WTC11 (cell line): ENCODE results near the gene CDH22. TPM values are rescaled to one million over a fixed set of nuclear protein-coding genes. Genes with fewer than 3 reads are reported as not detected.

Experiments
- ATAC-seq: fragments of 200-7000 bp; cut with Tn5 transposase; 2 replicates; pipeline ENCODE4 v1.10.0; 2021; ENCODE audit warnings: mild to moderate bottlenecking, moderate library complexity
- CTCF ChIA-PET: fragments of 300-600 bp; sonication (Branson Sonifier 250); formaldehyde crosslinking; loops from one replicate; lab custom pipeline; 2021; ENCODE audit warnings: antibody characterized with exemption; lab: Charles Lee
- POLR2A ChIA-PET: fragments of 350-600 bp; sonication (Branson Sonifier 250); formaldehyde crosslinking; loops from one replicate; lab custom pipeline; 2021; ENCODE audit warnings: antibody characterized with exemption; lab: Charles Lee
- DNase-seq: peaks from one replicate; pipeline ENCODE4 v3.0.0; 2021; ENCODE audit warnings: low spot score
- H3K27ac Mint-ChIP-seq: 2 replicates; pipeline ENCODE4 v1.8.0; 2021; ENCODE audit warnings: mixed read lengths
- H3K27me3 Mint-ChIP-seq: 2 replicates; pipeline ENCODE4 v1.8.0; 2021; ENCODE audit warnings: low read depth, mild to moderate bottlenecking, moderate library complexity, mixed read lengths
- H3K36me3 Mint-ChIP-seq: 2 replicates; pipeline ENCODE4 v1.8.0; 2021; ENCODE audit warnings: mixed read lengths
- H3K4me1 Mint-ChIP-seq: 2 replicates; pipeline ENCODE4 v1.8.0; 2022; ENCODE audit warnings: mixed read lengths
- H3K4me3 Mint-ChIP-seq: 2 replicates; pipeline ENCODE4 v1.8.0; 2021; ENCODE audit warnings: mild to moderate bottlenecking, moderate library complexity, mixed read lengths
- H3K9me3 Mint-ChIP-seq: 2 replicates; pipeline ENCODE4 v1.8.0; 2021; ENCODE audit warnings: mixed read lengths
- AR ChIP-seq: fragments of 250-450 bp; sonication (Bioruptor Pico); IDR thresholded peaks from 2 replicates; pipeline ENCODE4 v1.9.0; 2021; ENCODE audit warnings: mild to moderate bottlenecking
- ATF2 ChIP-seq: sonication (generic); formaldehyde crosslinking; IDR thresholded peaks from 2 replicates; pipeline ENCODE4 v1.8.1; 2022; ENCODE audit warnings: low read depth, missing genetic modification reagents, borderline replicate concordance
- ATF6 ChIP-seq: sonication (generic); formaldehyde crosslinking; IDR thresholded peaks from 2 replicates; pipeline ENCODE4 v1.8.1; 2023; ENCODE audit warnings: mild to moderate bottlenecking, missing genetic modification reagents
- CBFB ChIP-seq: sonication (generic); formaldehyde crosslinking; IDR thresholded peaks from 2 replicates; pipeline ENCODE4 v1.8.1; 2022; ENCODE audit warnings: mild to moderate bottlenecking, low read depth, missing genetic modification reagents
- CDX4 ChIP-seq: fragments of 250-450 bp; sonication (Bioruptor Pico); IDR thresholded peaks from 2 replicates; pipeline ENCODE4 v1.9.0; 2021; ENCODE audit warnings: moderate library complexity, mild to moderate bottlenecking, inconsistent platforms, borderline replicate concordance
- CREB1 ChIP-seq: sonication (generic); formaldehyde crosslinking; IDR thresholded peaks from 2 replicates; pipeline ENCODE4 v1.8.0; 2023; ENCODE audit warnings: mild to moderate bottlenecking, missing genetic modification reagents
- CREM ChIP-seq: sonication (generic); formaldehyde crosslinking; IDR thresholded peaks from 2 replicates; pipeline ENCODE4 v1.8.1; 2022; ENCODE audit warnings: mild to moderate bottlenecking, missing genetic modification reagents, moderate library complexity
- ERG ChIP-seq: fragments of 250-450 bp; sonication (Bioruptor Pico); IDR thresholded peaks from 2 replicates; pipeline ENCODE4 v1.8.0; 2021; ENCODE audit warnings: mild to moderate bottlenecking
- HMGA2 ChIP-seq: fragments of 250-450 bp; sonication (Bioruptor Pico); IDR thresholded peaks from 2 replicates; pipeline ENCODE4 v1.4.0; 2021; ENCODE audit warnings: mild to moderate bottlenecking, moderate library complexity
- IRF1 ChIP-seq: sonication (generic); formaldehyde crosslinking; IDR thresholded peaks from 2 replicates; pipeline ENCODE4 v1.8.0; 2023; ENCODE audit warnings: missing genetic modification reagents
- NFATC4 ChIP-seq: fragments of 250-450 bp; sonication (Bioruptor Pico); IDR thresholded peaks from 2 replicates; pipeline ENCODE4 v1.9.0; 2021; ENCODE audit warnings: mild to moderate bottlenecking
- TEAD4 ChIP-seq: sonication (generic); formaldehyde crosslinking; IDR thresholded peaks from 2 replicates; pipeline ENCODE4 v1.8.0; 2022; ENCODE audit warnings: mild to moderate bottlenecking, missing genetic modification reagents
- USF2 ChIP-seq: sonication (generic); formaldehyde crosslinking; IDR thresholded peaks from 2 replicates; pipeline ENCODE4 v1.8.1; 2023; ENCODE audit warnings: mild to moderate bottlenecking, missing genetic modification reagents, moderate library complexity
- ZNF138 ChIP-seq: sonication (generic); formaldehyde crosslinking; conservative IDR thresholded peaks from 2 replicates; pipeline ENCODE4 v1.8.1; 2022; ENCODE audit warnings: mild to moderate bottlenecking, moderate library complexity, missing genetic modification reagents
- ZNF219 ChIP-seq: sonication (generic); formaldehyde crosslinking; IDR thresholded peaks from 2 replicates; pipeline ENCODE4 v1.8.0; 2023; ENCODE audit warnings: missing genetic modification reagents, mild to moderate bottlenecking, borderline replicate concordance
- ZNF232 ChIP-seq: sonication (generic); formaldehyde crosslinking; IDR thresholded peaks from 2 replicates; pipeline ENCODE4 v1.8.0; 2022; ENCODE audit warnings: mild to moderate bottlenecking, missing genetic modification reagents
- ZNF263 ChIP-seq: sonication (generic); formaldehyde crosslinking; IDR thresholded peaks from 2 replicates; pipeline ENCODE4 v1.8.1; 2022; ENCODE audit warnings: low read depth, mild to moderate bottlenecking, moderate library complexity, missing genetic modification reagents
- ZNF281 ChIP-seq: sonication (generic); formaldehyde crosslinking; IDR thresholded peaks from 2 replicates; pipeline ENCODE4 v1.8.0; 2023; ENCODE audit warnings: mild to moderate bottlenecking, missing genetic modification reagents
- ZNF396 ChIP-seq: fragments of 250-450 bp; sonication (Bioruptor Pico); IDR thresholded peaks from 2 replicates; pipeline ENCODE4 v1.8.0; 2021; ENCODE audit warnings: mild to moderate bottlenecking, moderate library complexity, borderline replicate concordance
- ZNF671 ChIP-seq: fragments of 250-450 bp; sonication (Bioruptor Pico); IDR thresholded peaks from 2 replicates; pipeline ENCODE4 v1.8.0; 2021; ENCODE audit warnings: mild to moderate bottlenecking
- total RNA-seq: library from RNA; stranded (reverse); gene quantifications from 3 replicates; pipeline ENCODE4 v1.2.3, GENCODE V29; 2021

The CDH22 gene
- total RNA-seq, 1 experiment from 2014 or later, result 0.13 TPM

- Mint-ChIP-seq H3K4me3 (no peak overlapping the region), H3K4me1 (peaks cover 24% of the 10 kb centered on the region), H3K27me3 (no peaks in the 10 kb centered on the region), H3K9me3 (no peaks in the 10 kb centered on the region)
- POLR2A ChIA-PET, result no interaction called here
- CTCF ChIA-PET, result interaction anchor here (1.4 kb wide), 1 partner anchor 179 kb away, joined by 4 read pairs; no protein-coding TSS in a partner anchor
- DNase-seq (no peak), ATAC-seq (no peak)
- no peak for TF ChIP-seq IRF1 (CRISPR knock-in tag)
- no peak for TF ChIP-seq TEAD4
- no peak for TF ChIP-seq CDX4 (CRISPR knock-in tag)
- no peak for TF ChIP-seq USF2 (CRISPR knock-in tag)
- no peak for TF ChIP-seq CREM (CRISPR knock-in tag)
- TF ChIP-seq ZNF396 (CRISPR knock-in tag), result no peak
- no peak for TF ChIP-seq ZNF138
- no peak for TF ChIP-seq ATF6 (CRISPR knock-in tag)
- TF ChIP-seq AR (CRISPR knock-in tag), result no peak
- TF ChIP-seq CREB1 (CRISPR knock-in tag), result no peak
- no peak for TF ChIP-seq ZNF232 (CRISPR knock-in tag)
- TF ChIP-seq NFATC4 (CRISPR knock-in tag), result no peak
- no peak for TF ChIP-seq ZNF671 (CRISPR knock-in tag)
- no peak for TF ChIP-seq HMGA2 (CRISPR knock-in tag)
- TF ChIP-seq ZNF281 (CRISPR knock-in tag), result no peak
- TF ChIP-seq ERG, result no peak
- no peak for TF ChIP-seq ZNF263
- TF ChIP-seq ZNF219, result no peak
- no peak for TF ChIP-seq CBFB
- TF ChIP-seq ATF2 (CRISPR knock-in tag), result no peak
- TF ChIP-seq, all 79 proteins: peak for 0
- peaks cover 13% of the 10 kb centered on the region for H3K36me3 Mint-ChIP-seq
- no peak overlapping the region for H3K27ac Mint-ChIP-seq
Observed at GRCh38 chr20:46353500-46354206, 45.4 kb upstream of the CDH22 start.
